Loucy (cell line): ENCODE results near the gene CERS5.

Experiments
- H2AFZ ChIP-seq: fragments of 200-600 bp; sonication (generic); 2 replicates; pipeline ENCODE4 v1.6.0; 2016; ENCODE audit warnings: antibody characterized with exemption, mild to moderate bottlenecking, low read length, moderate library complexity
- H3F3A ChIP-seq: fragments of 200-600 bp; 2 replicates; pipeline ENCODE4 v1.6.0; 2016; ENCODE audit warnings: antibody characterized with exemption, low read depth, mild to moderate bottlenecking
- H3K27me3 ChIP-seq: fragments of 200-600 bp; sonication (generic); 2 replicates; pipeline ENCODE4 v1.6.1; 2014; ENCODE audit warnings: low read length, mild to moderate bottlenecking; ENCODE audit not compliant: insufficient read depth, poor library complexity, severe bottlenecking
- H3K36me3 ChIP-seq: fragments of 200-600 bp; sonication (generic); 2 replicates; pipeline ENCODE4 v1.6.1; 2016; ENCODE audit warnings: low read length; ENCODE audit not compliant: insufficient read depth
- H3K4me1 ChIP-seq: fragments of 200-600 bp; sonication (generic); 2 replicates; pipeline ENCODE4 v1.5.1; 2014; ENCODE audit warnings: low read length, mild to moderate bottlenecking; ENCODE audit not compliant: insufficient read depth, poor library complexity, severe bottlenecking
- H3K4me2 ChIP-seq: fragments of 200-600 bp; sonication (generic); 2 replicates; pipeline ENCODE4 v1.6.0; 2014; ENCODE audit warnings: antibody characterized with exemption, low read length, low read depth, mild to moderate bottlenecking; ENCODE audit not compliant: poor library complexity, severe bottlenecking
- H3K4me3 ChIP-seq: fragments of 200-600 bp; sonication (generic); 2 replicates; pipeline ENCODE4 v1.5.1; 2014; ENCODE audit warnings: low read length, mild to moderate bottlenecking, mixed read lengths; ENCODE audit not compliant: poor library complexity, severe bottlenecking
- H3K79me2 ChIP-seq: fragments of 200-600 bp; sonication (generic); 2 replicates; pipeline ENCODE4 v1.6.1; 2014; ENCODE audit warnings: low read length; ENCODE audit not compliant: insufficient read depth
- H3K9ac ChIP-seq: fragments of 200-600 bp; sonication (generic); 2 replicates; pipeline ENCODE4 v1.6.0; 2014; ENCODE audit warnings: mild to moderate bottlenecking, low read depth, low read length, moderate library complexity; ENCODE audit not compliant: poor library complexity, severe bottlenecking
- H3K9me2 ChIP-seq: fragments of 200-600 bp; sonication (generic); replicated peaks from 2 replicates; pipeline ENCODE4 v1.6.1; 2016; ENCODE audit warnings: low read depth, low read length, mixed read lengths
- H3K9me3 ChIP-seq: fragments of 200-600 bp; sonication (generic); 2 replicates; pipeline ENCODE4 v1.6.1; 2014; ENCODE audit warnings: mild to moderate bottlenecking, antibody characterized with exemption, low read length, low read depth; ENCODE audit not compliant: insufficient read depth
- H4K20me1 ChIP-seq: fragments of 200-600 bp; sonication (generic); 2 replicates; pipeline ENCODE4 v1.6.0; 2014; ENCODE audit warnings: antibody characterized with exemption, low read length, mild to moderate bottlenecking; ENCODE audit not compliant: insufficient read depth, poor library complexity, severe bottlenecking
- EZH2phosphoT487 ChIP-seq: fragments of 200-600 bp; IDR thresholded peaks from 2 replicates; pipeline ENCODE4 v1.6.1; 2018; ENCODE audit warnings: antibody characterized with exemption, mild to moderate bottlenecking, moderate library complexity, borderline replicate concordance
- TF ChIP-seq, protein P1 (sequence below): fragments of 200-600 bp; sonication (generic); conservative IDR thresholded peaks from 2 replicates; pipeline ENCODE4 v1.5.1; 2014; ENCODE audit warnings: mild to moderate bottlenecking, antibody characterized with exemption, low read length

CERS5 gene

DNA sequence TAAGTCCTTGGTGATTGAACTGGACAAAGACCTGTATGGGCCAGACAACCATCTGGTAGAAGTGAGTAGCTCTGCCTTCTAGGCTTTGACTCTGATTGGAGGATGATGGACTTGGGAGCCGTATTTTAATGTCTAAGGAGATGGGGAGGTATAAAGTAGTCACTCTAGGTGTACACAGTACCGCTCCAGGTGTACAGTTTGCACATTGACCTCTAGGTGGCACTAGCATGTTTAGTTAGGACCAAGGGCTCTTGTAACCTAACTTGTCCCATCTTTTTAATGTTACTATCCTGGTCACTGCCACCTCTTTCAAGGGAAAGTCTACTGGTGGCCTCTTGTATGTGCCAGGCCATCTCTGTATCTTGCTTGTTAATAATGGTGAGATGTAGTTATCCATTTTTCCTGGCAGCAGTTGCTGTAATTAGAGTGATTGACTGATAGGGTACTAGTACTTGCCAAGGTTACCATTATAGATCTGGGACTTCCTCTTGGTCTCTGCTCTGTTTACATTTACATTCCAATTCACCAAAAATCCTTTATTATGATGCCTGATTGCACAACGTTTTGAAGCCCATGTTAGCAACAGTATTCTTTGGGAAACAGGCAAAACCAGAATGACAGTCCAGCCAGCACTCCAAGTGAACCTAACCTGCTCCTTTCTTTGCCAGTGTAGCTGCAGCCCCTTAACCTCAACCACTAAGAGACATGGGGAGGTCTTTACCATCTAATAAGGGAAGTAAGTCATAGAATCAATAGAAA lies 78.4 kb downstream of the CERS5 start:
- no peaks in the 10 kb centered on the region for H3K27me3 ChIP-seq
- no peak overlapping the region for H3K9ac ChIP-seq
- no peaks in the 10 kb centered on the region for H3K9me2 ChIP-seq

DNA sequence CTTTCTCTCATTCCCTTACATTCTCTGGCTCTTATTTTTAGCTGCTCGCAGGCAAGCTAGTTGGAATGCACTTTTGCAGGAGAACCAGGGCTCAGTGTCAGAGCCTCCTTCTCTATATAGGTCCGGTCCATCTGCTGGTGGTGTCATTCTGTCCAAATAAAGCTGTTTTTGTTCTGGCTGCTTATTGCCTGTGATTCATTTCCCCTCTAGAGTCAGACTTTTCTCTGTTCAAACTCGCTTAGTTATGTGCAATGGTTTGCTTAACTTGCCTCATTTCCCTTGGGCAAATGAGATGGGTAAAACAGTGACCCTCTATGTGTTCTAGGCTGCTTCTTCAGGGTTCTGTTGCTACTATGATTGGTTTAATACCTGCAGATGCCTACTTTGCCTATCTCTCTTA lies 79.2 kb downstream of the CERS5 start:
- TF ChIP-seq, protein P1, sequence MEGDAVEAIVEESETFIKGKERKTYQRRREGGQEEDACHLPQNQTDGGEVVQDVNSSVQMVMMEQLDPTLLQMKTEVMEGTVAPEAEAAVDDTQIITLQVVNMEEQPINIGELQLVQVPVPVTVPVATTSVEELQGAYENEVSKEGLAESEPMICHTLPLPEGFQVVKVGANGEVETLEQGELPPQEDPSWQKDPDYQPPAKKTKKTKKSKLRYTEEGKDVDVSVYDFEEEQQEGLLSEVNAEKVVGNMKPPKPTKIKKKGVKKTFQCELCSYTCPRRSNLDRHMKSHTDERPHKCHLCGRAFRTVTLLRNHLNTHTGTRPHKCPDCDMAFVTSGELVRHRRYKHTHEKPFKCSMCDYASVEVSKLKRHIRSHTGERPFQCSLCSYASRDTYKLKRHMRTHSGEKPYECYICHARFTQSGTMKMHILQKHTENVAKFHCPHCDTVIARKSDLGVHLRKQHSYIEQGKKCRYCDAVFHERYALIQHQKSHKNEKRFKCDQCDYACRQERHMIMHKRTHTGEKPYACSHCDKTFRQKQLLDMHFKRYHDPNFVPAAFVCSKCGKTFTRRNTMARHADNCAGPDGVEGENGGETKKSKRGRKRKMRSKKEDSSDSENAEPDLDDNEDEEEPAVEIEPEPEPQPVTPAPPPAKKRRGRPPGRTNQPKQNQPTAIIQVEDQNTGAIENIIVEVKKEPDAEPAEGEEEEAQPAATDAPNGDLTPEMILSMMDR = no peak
- TF ChIP-seq EZH2phosphoT487 = no peak
- H3K27me3 ChIP-seq = no peaks in the 10 kb centered on the region
- H3K4me1 ChIP-seq = peaks cover 24% of the 10 kb centered on the region
- H2AFZ ChIP-seq = no peak overlapping the region
- H3K9ac ChIP-seq = peak overlapping the region; percentile 19
- H3K9me2 ChIP-seq = no peaks in the 10 kb centered on the region
- H3K9me3 ChIP-seq = no peaks in the 10 kb centered on the region
- peaks cover 41% of the 10 kb centered on the region for H3K36me3 ChIP-seq
- H3K79me2 ChIP-seq = peaks cover 30% of the 10 kb centered on the region
- H4K20me1 ChIP-seq = peaks cover 23% of the 10 kb centered on the region
- peaks cover 19% of the 10 kb centered on the region for H3F3A ChIP-seq
- peak overlapping the region; percentile 87 for H3K4me2 ChIP-seq
- peak overlapping the region; percentile 13 for H3K4me3 ChIP-seq

More for the DNA sequence above, 78.4 kb downstream of the CERS5 start:
- peaks cover 27% of the 10 kb centered on the region for H3K79me2 ChIP-seq
- H4K20me1 ChIP-seq = peaks cover 23% of the 10 kb centered on the region
- H2AFZ ChIP-seq = no peak overlapping the region
- no peaks in the 10 kb centered on the region for H3K9me3 ChIP-seq
- peaks cover 41% of the 10 kb centered on the region for H3K36me3 ChIP-seq
- TF ChIP-seq, protein P1 = peak; percentile 95
- TF ChIP-seq EZH2phosphoT487 = no peak
- H3K4me3 ChIP-seq = no peak overlapping the region
- peak overlapping the region; percentile 87 for H3K4me2 ChIP-seq
- peaks cover 19% of the 10 kb centered on the region for H3F3A ChIP-seq
- H3K4me1 ChIP-seq = peaks cover 24% of the 10 kb centered on the region

DNA sequence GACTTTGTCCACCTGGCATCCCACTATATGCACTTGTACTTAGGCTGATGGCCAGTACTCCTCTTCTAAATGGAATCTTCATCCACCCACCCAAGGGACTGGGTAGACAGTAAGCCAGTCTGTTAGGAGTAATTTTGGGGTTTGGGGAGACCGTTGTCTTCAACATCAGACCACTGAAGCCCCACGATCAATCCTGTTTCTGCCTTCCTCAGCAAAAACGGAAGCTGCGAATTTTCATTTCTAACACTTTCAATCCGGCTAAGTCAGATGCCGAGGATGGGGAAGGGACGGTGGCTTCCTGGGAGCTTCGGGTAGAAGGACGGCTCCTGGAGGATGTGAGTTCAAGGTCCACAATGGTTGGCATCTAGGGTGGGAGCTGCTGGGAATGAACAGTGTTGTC lies 80.0 kb downstream of the CERS5 start:
- Histone ChIP-seq H3K79me2 (peaks cover 30% of the 10 kb centered on the region), H3K4me3 (peak overlapping the region; percentile 28), H3K9ac (peak overlapping the region; percentile 19), H2AFZ (no peak overlapping the region), H4K20me1 (peaks cover 23% of the 10 kb centered on the region), H3F3A (peaks cover 19% of the 10 kb centered on the region), H3K4me2 (peak overlapping the region; percentile 87), H3K9me3 (no peaks in the 10 kb centered on the region), H3K27me3 (no peaks in the 10 kb centered on the region), H3K9me2 (no peaks in the 10 kb centered on the region), H3K4me1 (peaks cover 24% of the 10 kb centered on the region), H3K36me3 (peaks cover 35% of the 10 kb centered on the region)
- TF ChIP-seq, protein P1 = no peak
- no peak for TF ChIP-seq EZH2phosphoT487
